SIG-M5 treated with dmso at 0.1 percent for 504 hours (cell line): Measurements from ENCODE around the gene CLP1.

Source experiments
- DNase-seq: peaks from one replicate; lab custom pipeline; 2025; ENCODE audit not compliant: unreplicated experiment; lab: John Stamatoyannopoulos, UW

CLP1 gene

DNA sequence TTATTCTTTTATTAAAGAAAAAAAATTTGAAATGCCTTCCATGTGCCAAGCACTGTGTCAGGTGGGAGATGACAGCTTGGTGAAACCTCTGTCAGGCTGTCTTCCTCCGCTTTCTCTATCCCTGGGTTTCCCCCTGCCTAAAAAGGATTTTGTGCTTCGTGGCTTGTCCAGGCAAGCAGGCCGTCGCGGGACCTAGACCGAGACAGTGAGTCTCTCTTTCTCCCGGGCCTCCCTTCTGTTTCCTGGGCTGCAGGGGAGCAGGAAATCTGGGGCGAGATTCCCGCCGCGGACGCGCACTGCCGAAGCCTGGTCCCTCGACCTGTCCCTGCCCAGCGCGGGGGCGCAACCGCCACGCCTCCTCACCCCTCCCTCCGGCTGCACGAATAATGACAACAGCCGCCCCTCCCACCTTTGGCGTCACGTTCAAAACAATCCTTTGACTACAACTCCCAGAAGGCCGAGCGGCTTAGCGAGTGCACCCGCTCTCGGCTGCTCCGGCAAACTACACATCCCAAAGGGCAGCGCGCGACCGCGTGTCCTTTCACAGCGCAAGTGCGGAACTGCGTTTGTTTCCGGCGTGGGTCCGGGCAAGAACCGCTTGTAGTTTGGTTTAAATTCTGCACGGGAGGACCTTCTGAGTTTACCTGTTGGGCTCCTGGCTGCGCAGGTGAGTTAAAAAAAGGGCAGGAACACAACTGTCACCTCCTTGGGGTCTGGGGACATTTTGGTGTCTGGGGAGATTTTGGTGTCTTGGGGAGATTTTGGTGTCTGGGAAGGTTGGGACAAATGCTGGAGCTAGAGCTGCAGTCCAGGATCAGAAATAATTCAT, at the start of gene CLP1:
TSS of gene CLP1 (plus strand) at position 569 of the 829 bp plus-strand sequence. CDS start 1,715 bp downstream, outside the sequence.
- DNase-seq, result peak; percentile 96

DNA sequence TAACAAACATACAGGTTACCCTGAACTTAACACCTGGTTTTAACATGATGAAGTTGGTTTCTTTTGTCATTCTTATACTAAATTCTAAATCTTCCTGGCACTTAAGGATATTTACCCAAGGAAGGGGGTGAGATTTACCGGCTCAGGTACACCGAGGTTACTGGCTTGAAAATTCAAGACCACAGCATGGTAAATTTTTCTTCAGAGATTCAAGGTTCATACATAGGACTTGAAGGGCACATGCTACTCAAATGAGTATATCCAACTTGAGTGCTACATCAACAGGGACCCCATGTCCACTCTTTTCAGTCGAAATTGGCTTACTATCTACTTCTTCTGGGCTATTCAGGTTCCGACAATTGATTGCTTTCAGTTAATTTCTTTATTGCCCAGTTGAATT, 47.4 kb upstream of the CLP1 start:
- DNase-seq, result no peak

DNA sequence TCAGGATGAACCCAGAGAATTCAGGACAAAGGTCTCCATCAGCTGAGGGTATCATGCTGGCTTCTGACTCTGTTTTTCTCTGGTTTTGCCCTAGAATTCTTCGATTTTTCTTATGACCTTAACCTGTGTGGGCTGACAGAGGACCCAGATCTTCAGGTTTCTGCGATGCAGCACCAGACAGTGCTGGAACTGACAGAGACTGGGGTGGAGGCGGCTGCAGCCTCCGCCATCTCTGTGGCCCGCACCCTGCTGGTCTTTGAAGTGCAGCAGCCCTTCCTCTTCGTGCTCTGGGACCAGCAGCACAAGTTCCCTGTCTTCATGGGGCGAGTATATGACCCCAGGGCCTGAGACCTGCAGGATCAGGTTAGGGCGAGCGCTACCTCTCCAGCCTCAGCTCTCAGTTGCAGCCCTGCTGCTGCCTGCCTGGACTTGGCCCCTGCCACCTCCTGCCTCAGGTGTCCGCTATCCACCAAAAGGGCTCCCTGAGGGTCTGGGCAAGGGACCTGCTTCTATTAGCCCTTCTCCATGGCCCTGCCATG, 43.3 kb upstream of the CLP1 start:
- DNase-seq, result no peak

DNA sequence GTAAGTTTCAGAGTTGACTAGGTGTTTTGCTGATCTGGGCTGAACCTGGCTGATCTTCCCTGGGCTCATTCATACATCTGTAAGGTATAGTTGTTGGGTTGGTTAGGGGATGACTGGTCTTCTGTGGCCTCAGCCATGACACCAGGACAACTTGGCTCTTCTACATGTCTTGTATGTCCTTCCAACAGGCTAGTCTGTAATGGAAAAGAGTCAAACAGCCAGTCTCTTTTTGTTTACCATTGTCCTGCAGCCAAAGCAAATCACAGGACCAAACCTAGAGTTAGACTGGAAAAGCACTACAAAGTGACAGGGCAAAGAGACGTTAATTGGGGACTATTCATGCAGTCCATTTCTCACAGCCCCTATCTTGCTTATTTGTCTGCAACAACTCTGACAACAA, 42.3 kb upstream of the CLP1 start:
- no peak for DNase-seq

DNA sequence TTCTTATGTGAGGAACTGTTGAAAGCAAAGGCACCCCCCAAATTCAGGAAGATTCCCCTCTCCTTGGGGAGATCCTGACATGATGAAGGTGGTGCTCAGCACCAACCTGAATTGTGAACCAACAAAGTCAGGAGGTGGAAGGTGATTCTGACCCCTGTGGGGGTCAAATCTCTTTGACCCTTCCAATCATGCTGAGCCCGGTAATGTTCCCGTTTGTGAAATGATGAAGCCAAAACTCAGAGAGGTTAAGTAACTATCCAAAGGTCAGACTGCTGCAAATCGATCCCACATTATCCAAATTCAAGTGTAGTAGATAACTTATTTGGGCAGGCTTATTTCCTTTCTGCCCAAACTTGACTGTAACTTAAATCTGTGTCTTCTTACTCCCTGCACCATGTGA, 41.0 kb upstream of the CLP1 start:
- no peak for DNase-seq

DNA sequence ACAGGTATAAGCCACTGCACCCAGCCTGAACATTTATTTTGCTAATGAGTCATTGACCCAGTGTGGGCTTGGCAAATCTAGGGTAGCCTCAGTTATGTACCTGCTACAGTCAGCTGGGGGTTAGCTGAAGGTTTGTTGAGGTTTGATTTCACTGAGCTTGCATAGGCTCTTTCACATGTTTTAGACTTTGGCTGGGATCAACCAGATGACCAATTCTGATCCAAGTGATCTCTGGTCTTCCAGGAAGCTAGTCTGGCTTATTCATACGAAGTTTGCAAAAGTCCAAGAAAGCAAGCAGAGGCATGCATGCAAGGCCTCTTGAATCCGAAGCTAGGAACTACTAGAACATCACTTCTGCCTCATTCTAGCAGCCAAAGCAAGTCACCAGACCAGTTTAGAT, 39.1 kb upstream of the CLP1 start:
- no peak for DNase-seq

DNA sequence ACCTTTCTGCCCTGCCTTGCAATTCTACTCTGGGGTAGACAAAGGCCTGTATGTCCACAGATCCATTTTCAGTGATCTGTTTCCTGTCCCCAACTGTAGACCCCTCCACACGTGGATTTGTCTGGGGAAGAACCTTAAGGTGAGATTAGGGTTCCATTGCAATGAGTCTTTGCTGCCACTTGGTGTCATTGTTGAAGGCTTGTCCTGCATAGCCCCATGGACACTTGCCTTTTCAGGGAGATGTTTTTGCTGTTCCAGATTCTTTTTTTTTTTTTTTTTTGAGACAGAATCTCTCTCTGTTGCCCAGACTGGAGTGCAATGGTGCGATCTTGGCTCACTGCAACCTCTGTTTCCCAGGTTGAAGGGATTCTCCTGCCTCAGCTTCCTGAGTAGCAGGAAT, 38.2 kb upstream of the CLP1 start:
- no peak for DNase-seq

DNA sequence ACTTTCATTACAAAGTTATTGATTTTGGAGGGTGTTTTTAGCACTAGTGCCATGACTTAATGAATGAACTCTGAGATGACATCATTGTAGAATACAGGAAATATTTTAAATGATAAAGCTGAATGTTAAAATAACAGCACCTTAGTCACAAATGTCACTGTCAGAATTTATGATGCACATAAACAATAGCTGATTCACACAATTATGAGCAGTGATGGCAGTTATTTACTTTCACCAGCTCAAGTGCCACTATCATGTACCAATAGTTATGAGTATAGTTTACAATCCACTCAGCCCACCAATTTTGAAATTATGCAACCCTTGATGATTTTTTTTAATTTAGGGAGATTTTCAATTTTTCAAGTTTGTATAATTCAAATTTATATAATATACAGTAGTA, 37.1 kb upstream of the CLP1 start:
- no peak for DNase-seq

DNA sequence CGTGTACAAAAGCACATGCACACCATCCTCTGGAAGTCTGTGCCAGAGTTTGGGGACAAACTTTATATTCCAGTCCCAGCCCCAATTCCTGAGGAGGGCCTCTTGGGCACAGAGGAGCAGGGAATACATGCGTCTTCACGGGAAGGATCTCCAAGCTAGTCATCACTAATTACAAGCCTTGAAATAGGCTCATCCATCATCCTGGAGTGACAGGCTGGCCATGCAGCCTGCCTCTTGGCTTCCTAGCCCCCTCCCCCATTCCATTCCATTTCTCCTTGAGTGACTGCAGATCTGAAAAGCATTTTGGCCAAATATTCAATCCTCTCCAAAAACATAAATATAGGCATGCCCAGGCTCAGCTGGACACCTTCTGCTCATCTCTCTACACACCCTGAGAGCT, 35.3 kb upstream of the CLP1 start:
- no peak for DNase-seq

DNA sequence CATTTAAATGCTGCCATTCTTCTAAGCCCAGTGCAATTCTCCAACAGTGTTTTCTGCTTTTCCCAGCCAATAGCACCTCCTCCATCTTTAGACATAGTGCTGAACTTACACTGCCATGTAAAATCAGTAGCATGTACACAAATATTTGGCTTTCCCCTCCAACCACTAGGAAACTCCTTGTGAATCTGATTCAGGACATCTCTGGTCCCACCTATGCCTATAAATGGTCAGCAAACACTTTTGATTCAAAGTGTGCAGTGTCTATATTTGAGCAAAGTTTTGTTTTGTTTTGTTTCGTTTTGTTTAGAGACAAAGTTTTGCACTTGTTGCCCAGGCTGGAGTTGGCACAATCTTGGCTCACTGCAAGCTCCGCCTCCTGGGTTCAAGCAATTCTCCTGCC, 32.7 kb upstream of the CLP1 start:
- DNase-seq, result no peak

DNA sequence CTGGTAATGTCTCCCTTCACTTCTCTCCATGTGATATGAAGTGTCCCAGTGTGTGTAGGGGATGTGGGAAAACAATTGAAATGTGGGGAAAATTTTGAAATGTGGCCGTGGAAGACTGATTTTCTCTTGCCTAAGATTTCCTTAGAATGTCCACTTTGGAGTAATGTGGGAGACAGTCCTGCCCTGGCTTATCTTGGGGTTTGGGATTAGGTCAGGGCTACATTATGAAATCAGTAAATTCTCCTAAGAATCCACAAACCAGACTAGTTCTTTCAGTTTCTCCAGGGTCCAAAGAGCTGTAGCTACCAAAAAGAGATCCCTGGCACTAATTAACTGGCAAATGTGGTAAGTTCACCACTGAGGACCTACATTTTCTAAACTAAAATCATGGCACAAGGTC, 30.7 kb upstream of the CLP1 start:
- no peak for DNase-seq

DNA sequence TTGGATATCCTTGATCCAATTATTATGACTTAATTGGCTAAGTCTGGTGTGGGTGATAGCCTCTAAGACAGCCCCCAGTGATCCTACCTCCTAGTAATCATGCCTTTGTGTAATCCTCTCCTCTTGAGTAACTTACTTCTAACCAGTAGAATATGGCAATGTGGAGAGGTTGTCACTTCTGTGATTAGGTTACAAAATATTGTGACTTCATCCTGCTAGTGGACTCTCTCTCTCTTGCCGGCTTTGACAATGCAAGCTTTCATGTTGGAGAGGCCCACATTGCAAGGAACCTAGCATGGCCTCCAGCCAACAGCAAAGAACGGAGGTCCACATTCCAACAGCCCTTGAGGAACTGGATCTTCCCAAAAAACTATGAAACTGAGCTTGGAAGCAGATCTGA, 27.4 kb upstream of the CLP1 start:
- DNase-seq, result no peak

DNA sequence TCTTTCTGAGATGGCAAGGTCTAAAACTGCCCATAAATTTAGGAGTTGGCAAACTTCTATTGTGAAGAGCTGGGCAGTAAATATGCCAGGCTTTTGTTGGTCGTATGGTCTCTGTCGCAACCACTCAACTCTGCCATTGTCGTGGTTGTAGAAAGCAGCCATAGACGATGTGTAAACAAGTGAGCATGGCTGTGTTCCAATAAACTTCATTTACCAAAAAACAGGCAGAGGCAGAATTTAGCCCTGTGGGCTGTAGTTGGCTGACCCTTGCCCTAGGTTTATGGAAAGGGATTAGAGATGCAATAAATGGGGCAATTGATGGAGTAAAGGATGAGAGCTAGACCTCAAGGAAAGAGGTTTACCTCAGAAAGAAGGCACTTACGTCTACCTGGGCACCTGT, 25.4 kb upstream of the CLP1 start:
- no peak for DNase-seq

DNA sequence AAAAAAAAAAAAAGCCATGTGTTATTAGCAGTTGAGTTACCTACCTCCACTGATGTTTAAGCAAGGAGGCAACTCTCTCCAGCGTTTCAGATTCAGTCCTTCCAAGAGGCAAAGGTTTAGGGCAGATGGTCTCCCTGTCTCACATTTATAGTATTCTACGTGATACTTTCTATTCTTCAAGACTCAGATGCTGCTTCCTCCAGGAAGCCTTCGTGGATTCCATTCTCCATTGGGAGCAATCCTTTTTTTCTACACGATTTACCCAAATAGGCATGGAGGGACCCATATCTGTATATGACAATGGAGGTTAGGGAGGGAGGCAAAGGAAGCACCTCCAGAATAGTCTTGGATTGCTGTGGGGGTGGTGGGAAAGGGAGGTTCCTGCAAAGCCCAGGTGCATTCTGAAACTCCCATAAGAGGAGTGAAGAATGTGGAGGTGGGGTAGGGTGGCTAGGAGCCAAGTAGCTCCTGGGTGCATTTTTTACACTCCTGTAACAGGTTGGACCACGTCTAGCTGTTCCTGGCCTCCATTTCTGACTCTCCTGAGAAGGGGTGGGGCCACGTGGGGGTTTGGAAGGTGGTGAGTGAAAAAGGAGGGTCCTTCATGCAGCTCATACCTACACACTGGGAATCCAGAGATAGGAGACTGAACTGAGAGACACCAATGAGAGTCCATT, 24.0 kb upstream of the CLP1 start:
- DNase-seq, result no peak

DNA sequence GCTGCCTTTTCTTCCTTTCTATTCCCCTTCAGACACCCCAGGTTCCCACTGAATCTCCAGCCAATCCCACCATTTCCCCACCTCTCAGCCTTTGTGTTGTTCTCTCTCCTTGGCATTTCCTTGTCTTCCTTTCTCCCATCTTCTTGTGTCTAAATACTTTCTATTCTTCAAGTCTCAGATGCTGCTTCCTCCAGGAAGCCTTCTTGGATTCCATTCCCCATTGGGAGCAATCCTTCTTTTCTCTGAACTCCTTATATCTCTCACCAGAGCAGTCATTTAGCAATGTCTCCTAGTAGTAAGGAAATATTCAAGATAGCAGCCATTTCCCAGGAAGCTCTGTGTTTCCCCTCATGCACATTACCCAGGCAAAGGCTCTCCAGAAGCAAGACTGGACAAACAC, 23.3 kb upstream of the CLP1 start:
- no peak for DNase-seq

DNA sequence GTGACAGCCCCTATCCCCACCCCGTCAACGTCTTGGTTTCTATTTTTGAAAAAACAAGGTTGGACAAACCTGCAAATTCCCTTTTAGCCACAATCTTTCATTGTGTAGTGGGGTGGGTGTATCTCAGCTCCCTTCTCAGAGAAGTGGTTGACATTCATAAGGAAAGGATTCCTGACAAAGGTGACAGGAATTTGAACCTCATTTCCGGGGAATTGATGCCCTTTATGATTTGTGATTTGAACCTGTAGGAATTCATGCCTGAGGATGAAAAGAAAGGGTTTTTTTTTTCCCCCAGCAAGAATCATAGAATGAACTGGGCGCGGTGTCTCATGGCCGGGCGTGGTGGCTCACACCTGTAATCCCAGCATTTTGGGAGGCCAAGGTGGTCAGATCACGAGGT, 22.3 kb upstream of the CLP1 start:
- no peak for DNase-seq

DNA sequence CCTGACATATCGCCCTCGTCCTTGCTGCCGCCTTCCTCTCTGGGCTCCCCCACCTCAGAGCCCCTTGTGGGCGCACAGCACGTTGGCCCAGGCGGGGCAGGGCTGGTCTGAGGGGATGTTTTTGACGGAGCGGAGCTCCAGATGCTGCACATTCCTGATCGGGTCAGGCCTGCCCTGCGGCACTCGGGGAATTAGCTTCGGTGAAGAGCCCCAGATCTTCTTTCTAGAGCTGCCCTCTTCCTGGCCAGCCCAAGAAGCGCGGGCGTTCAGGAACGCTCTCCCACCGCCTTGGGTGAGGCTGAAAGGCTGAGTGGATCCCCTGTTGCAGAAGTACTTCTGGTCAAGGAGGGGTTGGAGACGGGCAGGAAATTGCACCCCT, 19.9 kb upstream of the CLP1 start:
- no peak for DNase-seq

DNA sequence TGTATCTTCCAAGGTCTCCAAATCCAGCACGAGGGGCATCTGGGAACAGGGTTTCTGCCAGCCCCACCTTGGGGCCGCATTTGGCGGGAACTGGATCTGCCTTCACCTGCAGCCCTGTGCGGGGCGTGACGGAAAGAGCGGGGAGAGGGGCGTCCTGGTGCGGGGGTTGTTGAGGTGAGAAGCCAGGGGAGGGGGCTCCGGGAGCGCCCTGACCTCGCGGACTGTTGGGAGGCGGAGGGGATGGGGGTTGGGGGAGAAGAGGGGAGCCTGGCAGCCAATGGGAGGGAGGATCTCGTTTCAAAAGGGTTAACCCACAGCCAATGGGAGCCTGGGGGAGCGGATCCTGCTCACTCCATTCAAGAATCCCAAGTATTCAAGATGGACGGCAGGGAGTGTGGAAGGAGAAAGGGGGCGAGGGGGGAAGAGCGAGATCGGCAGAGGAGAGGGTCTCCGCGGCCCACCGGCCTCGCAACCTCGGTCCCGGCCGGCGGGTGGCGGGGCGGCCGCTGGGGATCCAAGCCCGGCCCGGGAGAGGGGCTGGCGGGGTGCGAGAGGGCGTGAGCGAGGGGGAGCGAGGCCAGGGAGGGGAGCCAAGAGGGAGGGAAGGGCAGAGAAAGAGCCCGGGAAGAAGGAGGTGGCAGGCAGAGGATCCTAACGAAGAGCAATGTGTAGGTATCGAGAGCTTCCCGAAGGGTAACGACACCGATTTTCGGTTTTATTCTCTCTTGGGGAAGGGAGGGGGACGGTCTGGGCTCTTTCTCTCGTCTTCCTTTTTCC, 19.4 kb upstream of the CLP1 start:
- DNase-seq, result no peak

DNA sequence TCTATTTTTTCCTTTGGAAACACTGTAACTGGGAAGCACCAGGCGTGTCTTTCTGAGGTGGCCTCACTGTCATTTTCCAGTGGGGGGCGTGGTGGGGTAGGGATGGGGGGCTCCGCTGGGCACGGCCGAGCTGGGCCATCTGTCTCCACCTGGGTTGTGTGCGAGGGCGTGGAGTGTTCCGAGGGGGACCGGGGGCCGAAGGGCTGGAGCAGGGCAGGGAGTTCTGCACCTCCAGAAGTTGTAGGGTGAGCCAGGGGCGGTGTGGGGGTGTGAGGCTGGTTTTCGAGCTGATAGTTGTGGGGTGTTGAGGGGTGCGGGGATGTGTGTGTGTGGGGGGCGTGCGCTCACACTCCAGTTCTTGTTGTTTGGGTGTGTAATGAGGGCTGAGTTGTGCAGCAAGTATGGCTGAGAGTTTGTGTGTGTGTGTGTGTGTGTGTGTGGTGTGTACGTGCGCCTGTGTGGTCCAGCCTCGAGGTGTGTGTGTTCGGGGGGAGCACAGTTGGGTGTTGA, 18.7 kb upstream of the CLP1 start:
- no peak for DNase-seq

DNA sequence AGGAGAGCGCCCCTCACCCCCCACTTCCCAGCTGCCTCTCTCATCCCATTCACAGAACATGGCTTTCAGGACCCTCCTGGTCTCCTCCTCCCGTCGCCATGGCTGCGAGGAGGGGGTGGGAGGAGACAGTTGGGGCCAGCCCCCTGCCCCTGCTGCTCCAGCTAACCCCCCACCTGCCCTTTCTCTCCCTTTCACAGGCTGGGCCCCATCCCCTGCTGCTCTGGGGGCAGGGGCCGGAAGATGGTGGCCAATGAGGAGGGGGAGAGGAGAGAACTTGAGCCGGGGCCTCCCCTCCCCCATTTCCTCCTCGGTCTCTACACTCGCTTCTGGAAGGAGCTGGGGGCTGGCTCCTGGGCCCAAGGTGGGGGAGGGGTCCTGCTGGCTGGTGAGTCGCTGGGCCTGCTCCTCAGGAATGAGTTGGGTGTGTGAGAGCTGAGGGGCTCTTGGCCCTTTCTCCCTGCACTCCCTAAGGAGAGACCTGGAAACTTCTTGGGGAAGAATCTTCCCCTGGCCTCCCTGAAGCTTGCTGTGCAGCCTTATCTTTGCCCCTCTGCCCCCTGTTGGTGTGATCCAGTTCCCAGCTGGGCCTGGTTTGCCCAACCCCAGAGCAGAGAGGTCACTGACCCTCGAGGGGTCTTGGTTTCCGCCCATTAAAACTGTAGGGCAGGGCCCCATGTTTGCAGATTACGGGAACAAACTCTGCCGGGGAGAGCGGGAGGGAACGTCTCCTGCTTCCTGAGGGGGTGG, 18.1 kb upstream of the CLP1 start:
- no peak for DNase-seq
